Heart left ventricle (tissue), 13 donors: ENCODE measurements around the gene ZACN.

Experiments
- CTCF ChIP-seq, 12 donors: fragments of 200-600 bp; sonication (generic) in 4 of 12; IDR thresholded peaks; one replicate each; pipeline versions ENCODE4 v1.5.0 to v1.8.0; 2018 to 2022; ENCODE audit warnings: antibody characterized with exemption in 12 of 12, mild to moderate bottlenecking in 5 of 12
- POLR2A ChIP-seq, 2 donors: fragments of 450-650 bp; IDR thresholded peaks; one replicate each; pipeline ENCODE4 v1.6.1; 2017; ENCODE audit warnings: antibody characterized with exemption in 2 of 2, mild to moderate bottlenecking in 2 of 2, moderate library complexity in 2 of 2
- donor health status: ischemic (EF 13 %, LVEDD 7.1; RV severe dilation, severe dysfunction).
- donor health status: DM: no; HTN: yes; CAD: no.
- donor health status: DM: no; HTN: no; CAD: no.
- donor health status: ischemic (EF 25% LVEDD 6.9; RV normal size, moderate dysfunction).
- donor health status: ischemic (EF 25% LVEDD 5.7; RV mildly dilated, moderate dysfunction).
- donor health status: ischemic (EF 35%, LVEDD 5.7; RV mildly dilated, moderate dysfunction).
- donor health status: nonischemic (EF 11% LVEDD 7.7; RV severe dilation, severe dysfunction).
- donor health status: DM: yes; HTN: yes; CAD: no.
- donor health status: PGD.
- donor health status: ischemic (EF 29% LVEDD 5.4; RV normal size, mild dysfunction).
- donor health status: nonischemic (EF 23%, LVEDD 6.1; RV moderate dilation, normal function).

- TF ChIP-seq CTCF (IDR thresholded peaks at IDR 0.05): no peak
- TF ChIP-seq POLR2A (IDR thresholded peaks at IDR 0.05): no peak
Measured at GRCh38 chr17:76124582-76125390, 45.8 kb downstream of the ZACN start.
